H1 (cell line): ENCODE data around the gene CHD5. TPM values are rescaled to one million over a fixed set of nuclear protein-coding genes. Genes with fewer than 3 reads are reported as not detected.

ENCODE experiments used
- CTCF ChIA-PET: fragments of 300-600 bp; sonication (Branson Sonifier 250); formaldehyde crosslinking; loops from one replicate; lab custom pipeline; 2021; ENCODE audit not compliant: partially characterized antibody; lab: Charles Lee
- POLR2A ChIA-PET: fragments of 300-600 bp; sonication (Branson Sonifier 250); formaldehyde crosslinking; loops from one replicate; lab custom pipeline; 2021; ENCODE audit warnings: inconsistent platforms; ENCODE audit not compliant: partially characterized antibody; lab: Charles Lee
- DNase-seq, 2 experiments: peaks; one replicate each; pipeline versions ENCODE4 v3.0.0 to v3.0.0-alpha.2; 2010 to 2022; ENCODE audit warnings: low spot score in 2 of 2, low read depth in 1 of 2, mixed read lengths in 1 of 2
- FAIRE-seq: peaks from 2 replicates; lab custom pipeline; 2011; peaks lifted over from hg19 to GRCh38; lab: Jason Lieb, UNC
- H2AFZ ChIP-seq: 2 replicates; pipeline ENCODE4 v1.8.1; 2012; ENCODE audit warnings: low read length, inconsistent platforms
- H2AK5ac ChIP-seq: 2 replicates; pipeline ENCODE4 v1.6.1; 2013; ENCODE audit warnings: low read depth, low read length
- H2BK120ac ChIP-seq: replicated peaks from 2 replicates; pipeline ENCODE3; 2013; ENCODE audit warnings: low read depth, low read length, inconsistent platforms
- H2BK12ac ChIP-seq: 2 replicates; pipeline ENCODE4 v1.6.1; 2013; ENCODE audit warnings: low read depth, low read length
- H2BK15ac ChIP-seq: 2 replicates; pipeline ENCODE4 v1.6.1; 2013; ENCODE audit warnings: low read length
- H2BK20ac ChIP-seq: 2 replicates; pipeline ENCODE4 v1.6.1; 2013; ENCODE audit warnings: low read length
- H2BK5ac ChIP-seq: 2 replicates; pipeline ENCODE4 v1.6.1; 2013; ENCODE audit warnings: low read depth, low read length
- H3K14ac ChIP-seq: 2 replicates; pipeline ENCODE4 v1.6.1; 2013; ENCODE audit warnings: inconsistent platforms; ENCODE audit not compliant: insufficient read length
- H3K18ac ChIP-seq: 2 replicates; pipeline ENCODE4 v1.6.1; 2013; ENCODE audit warnings: low read length; ENCODE audit errors: extremely low read depth
- H3K23ac ChIP-seq: 2 replicates; pipeline ENCODE4 v1.6.1; 2013; ENCODE audit warnings: inconsistent platforms; ENCODE audit not compliant: insufficient read length
- H3K23me2 ChIP-seq: 2 replicates; pipeline ENCODE4 v1.6.1; 2013; ENCODE audit warnings: low read depth, low read length
- H3K27ac ChIP-seq: 2 replicates; pipeline ENCODE4 v1.6.1; 2011; ENCODE audit warnings: low read depth, low read length, inconsistent platforms
- H3K27me3 ChIP-seq, 4 experiments: replicated peaks in 1 of 4; 1 replicate in 1 of 4; 2 replicates in 3 of 4; pipeline versions ENCODE4 v1.6.1 to v1.8.1; 2011 to 2013; ENCODE audit warnings: low read length in 3 of 4, mild to moderate bottlenecking in 3 of 4, inconsistent platforms in 2 of 4, mixed read lengths in 2 of 4, moderate library complexity in 1 of 4; ENCODE audit not compliant: control insufficient read depth in 3 of 4, insufficient read depth in 3 of 4; ENCODE audit errors: extremely low read depth in 1 of 4
- H3K36me3 ChIP-seq, 4 experiments: 2 replicates each; pipeline versions ENCODE4 v1.6.1 to v1.8.1; 2011 to 2013; ENCODE audit warnings: mild to moderate bottlenecking in 4 of 4, low read length in 3 of 4, moderate library complexity in 2 of 4, control low read depth in 1 of 4, inconsistent platforms in 1 of 4; ENCODE audit not compliant: insufficient read depth in 4 of 4, control insufficient read depth in 2 of 4
- H3K4ac ChIP-seq: replicated peaks from 2 replicates; pipeline ENCODE3; 2013; ENCODE audit warnings: low read length, low read depth, mixed read lengths, inconsistent platforms; ENCODE audit not compliant: insufficient read length
- H3K4me1 ChIP-seq, 4 experiments: replicated peaks in 1 of 4; 1 replicate in 1 of 4; 2 replicates in 3 of 4; pipeline versions ENCODE4 v1.6.1 to v1.8.1; 2011 to 2013; ENCODE audit warnings: low read length in 3 of 4, inconsistent platforms in 2 of 4, mixed read lengths in 1 of 4; ENCODE audit not compliant: insufficient read depth in 4 of 4, control insufficient read depth in 3 of 4
- H3K4me2 ChIP-seq, 2 experiments: 2 replicates each; pipeline versions ENCODE4 v1.6.1 to v1.8.1; 2011 to 2013; ENCODE audit warnings: low read depth in 2 of 2, low read length in 2 of 2, control low read depth in 1 of 2, inconsistent platforms in 1 of 2, mild to moderate bottlenecking in 1 of 2; ENCODE audit not compliant: insufficient read depth in 1 of 2
- H3K4me3 ChIP-seq, 4 experiments: fragments of 200-600, 300-600 bp in 1 of 4; sonication (generic), shearing (Covaris generic), sonication (Bioruptor Twin) in 1 of 4; 2 replicates each; pipeline versions ENCODE4 v1.5.1 to v1.8.1; 2011 to 2016; ENCODE audit warnings: low read length in 4 of 4, low read depth in 3 of 4, control low read depth in 2 of 4, inconsistent platforms in 2 of 4, mild to moderate bottlenecking in 2 of 4, mixed read lengths in 1 of 4, moderate library complexity in 1 of 4; ENCODE audit not compliant: insufficient read depth in 2 of 4; ENCODE audit errors: extremely low read depth in 1 of 4
- H3K56ac ChIP-seq: replicated peaks from 2 replicates; pipeline ENCODE3; 2013; ENCODE audit warnings: low read depth, mild to moderate bottlenecking, mixed read lengths, low read length, inconsistent platforms; ENCODE audit not compliant: insufficient read length
- H3K79me1 ChIP-seq: 2 replicates; pipeline ENCODE4 v1.6.1; 2013; ENCODE audit warnings: low read depth, low read length, control low read depth
- H3K79me2 ChIP-seq, 2 experiments: 2 replicates each; pipeline versions ENCODE4 v1.6.1 to v1.8.1; 2012 to 2013; ENCODE audit warnings: low read length in 2 of 2, mild to moderate bottlenecking in 2 of 2, inconsistent platforms in 1 of 2; ENCODE audit not compliant: insufficient read depth in 2 of 2, control insufficient read depth in 1 of 2
- H3K9ac ChIP-seq, 4 experiments: replicated peaks in 1 of 4; 1 replicate in 1 of 4; 2 replicates in 3 of 4; pipeline versions ENCODE4 v1.6.1 to v1.8.1; 2011 to 2013; ENCODE audit warnings: low read depth in 3 of 4, low read length in 3 of 4, control low read depth in 2 of 4, mild to moderate bottlenecking in 2 of 4, moderate library complexity in 2 of 4, inconsistent platforms in 1 of 4; ENCODE audit errors: extremely low read depth in 1 of 4
- H3K9me3 ChIP-seq, 2 experiments: 2 replicates each; pipeline versions ENCODE4 v1.6.1 to v1.8.1; 2012 to 2013; ENCODE audit warnings: mild to moderate bottlenecking in 2 of 2, moderate library complexity in 2 of 2, control low read depth in 1 of 2, inconsistent platforms in 1 of 2, low read depth in 1 of 2, low read length in 1 of 2, mixed read lengths in 1 of 2; ENCODE audit not compliant: insufficient read depth in 2 of 2
- H4K20me1 ChIP-seq, 2 experiments: replicated peaks in 1 of 2; 2 replicates each; pipeline versions ENCODE3 to v1.8.1; 2011 to 2013; ENCODE audit warnings: inconsistent platforms in 2 of 2, low read length in 2 of 2, mild to moderate bottlenecking in 1 of 2; ENCODE audit not compliant: insufficient read depth in 2 of 2, control insufficient read depth in 1 of 2
- H4K5ac ChIP-seq: 2 replicates; pipeline ENCODE4 v1.6.1; 2013; ENCODE audit warnings: low read length, low read depth, mixed read lengths, inconsistent platforms; ENCODE audit not compliant: insufficient read length
- H4K8ac ChIP-seq: 2 replicates; pipeline ENCODE4 v1.8.0; 2013; ENCODE audit warnings: mild to moderate bottlenecking, moderate library complexity, low read length, inconsistent platforms; ENCODE audit not compliant: insufficient read depth; ENCODE audit errors: extremely low read depth
- H4K91ac ChIP-seq: replicated peaks from 2 replicates; pipeline ENCODE3; 2013; ENCODE audit warnings: low read length, mixed read lengths, inconsistent platforms; ENCODE audit not compliant: insufficient read length
- KDM1A ChIP-seq: fragments of 200-600, 300-600 bp; sonication (generic); IDR thresholded peaks from 2 replicates; pipeline ENCODE4 v1.7.1; 2016; ENCODE audit warnings: mild to moderate bottlenecking, low read length, borderline replicate concordance
- RNF2 ChIP-seq: fragments of 200-900, 300-1000 bp; sonication (generic); IDR thresholded peaks from 2 replicates; pipeline ENCODE4 v1.7.1; 2016; ENCODE audit warnings: borderline replicate concordance, low read depth, mild to moderate bottlenecking, antibody characterized with exemption, low read length; ENCODE audit not compliant: poor library complexity, severe bottlenecking; ENCODE audit errors: missing control alignments
- SP4 ChIP-seq: IDR thresholded peaks from 2 replicates; pipeline ENCODE4 v1.6.1; 2012; ENCODE audit warnings: low read length, inconsistent platforms
- WGBS, 2 experiments: shearing (Covaris generic) in 1 of 2; methylation state at CpG; one replicate each; pipeline versions ENCODE4 v1.1.6 to v1.1.7; 2013 to 2015; ENCODE audit warnings: low lambda C conversion rate in 2 of 2, mixed read lengths in 2 of 2, inconsistent platforms in 1 of 2, low coverage in 1 of 2, missing lambda C conversion rate in 1 of 2; ENCODE audit not compliant: insufficient replicate concordance in 2 of 2, insufficient coverage in 1 of 2, insufficient read length in 1 of 2; ENCODE audit errors: extremely low coverage in 1 of 2, missing lambda C conversion rate in 1 of 2; 5-methylcytosine and 5-hydroxymethylcytosine counted together
- polyA plus RNA-seq, 7 experiments: library from polyadenylated mRNA; depleted of rRNA in 3 of 7; stranded (reverse) in 5 of 7; unstranded in 2 of 7; fragments of >200 nt in 5 of 7; fragments of 200-250 nt in 2 of 7; gene quantifications; 1 replicate in 5 of 7; 2 replicates in 1 of 7; 4 replicates in 1 of 7; pipeline versions ENCODE4 v1.2.1 to v1.2.3, GENCODE V29; 2011 to 2013; ENCODE audit warnings: missing spikeins in 2 of 7, mixed read lengths in 2 of 7
- total RNA-seq: library from RNA; stranded (reverse); fragmentation: NEBNext Ultra II Directional; extraction: Animal tissue kit (Norgen Biotek cat#: 25700); gene quantifications from 2 replicates; pipeline ENCODE4 v1.2.1, GENCODE V29; 2021

CHD5 gene
- total and polyA plus RNA-seq, 2 of the 8 experiments (the other 6 are each of a cell fraction or from before 2014, with no cell fraction given) = 0.42 to 1.8 TPM

- H3K56ac ChIP-seq = no peak overlapping the region
- H2BK12ac ChIP-seq = no peak overlapping the region
- H3K9ac ChIP-seq = no peak overlapping the region
- WGBS, 2 experiments = 88% methylated on average over 9 of the region's 9 CpGs; no CpG with 5 or more reads in 1 of the 2 experiments
- DNase-seq = no peak
- no peak overlapping the region for H3K23ac ChIP-seq
- H3K27me3 ChIP-seq = no peaks in the 10 kb centered on the region; a peak in 1 of 7 replicates
- no peak overlapping the region for H2BK120ac ChIP-seq
- TF ChIP-seq SP4 = no peak
- TF ChIP-seq KDM1A = 0 out of 2 replicates have a peak, but pooled peaks have one; percentile 50
- no peak for TF ChIP-seq RNF2
- TF ChIP-seq, all 59 proteins: peak for 1
- H3K9me3 ChIP-seq = no peaks in the 10 kb centered on the region
- no peak overlapping the region for H4K5ac ChIP-seq
- no peaks in the 10 kb centered on the region for H3K79me1 ChIP-seq
- H3K18ac ChIP-seq = no peak overlapping the region
- H3K4ac ChIP-seq = no peak overlapping the region
- no peaks in the 10 kb centered on the region for H3K79me2 ChIP-seq
- no peak for FAIRE-seq
- no peak overlapping the region for H2AFZ ChIP-seq
- no peak overlapping the region for H2BK5ac ChIP-seq
- ChIA-PET POLR2A (interaction anchor here (1.4 kb wide), 1 partner anchor 10 kb away, joined by 4 read pairs; no protein-coding TSS in a partner anchor), CTCF (interaction anchor here (0.8 to 4.6 kb wide), 4 partner anchors 13 to 169 kb away, joined by 3 to 22 read pairs (median 4); no protein-coding TSS in a partner anchor)
- H2AK5ac ChIP-seq = no peak overlapping the region
- H3K23me2 ChIP-seq = no peaks in the 10 kb centered on the region
- H3K14ac ChIP-seq = no peak overlapping the region
- no peak overlapping the region for H3K4me3 ChIP-seq
- no peaks in the 10 kb centered on the region for H3K36me3 ChIP-seq
- peaks cover 0 to 2% of the 10 kb centered on the region in 2 experiments for H4K20me1 ChIP-seq
- no peaks in the 10 kb centered on the region for H3K4me1 ChIP-seq
- no peak overlapping the region for H3K27ac ChIP-seq
- no peak overlapping the region for H2BK15ac ChIP-seq
- no peak overlapping the region for H3K4me2 ChIP-seq
- no peak overlapping the region for H4K8ac ChIP-seq
- H2BK20ac ChIP-seq = no peak overlapping the region
- H4K91ac ChIP-seq = no peak overlapping the region
Measured at GRCh38 chr1:6070450-6070974, 109.6 kb downstream of the CHD5 start.
